HL-60 (cell line): ENCODE results near the gene TOGARAM1.

Experiments used
- DNase-seq, 2 experiments: peaks; one replicate each; pipeline ENCODE4 v3.0.0-alpha.2; 2010 to 2020; ENCODE audit warnings: low read depth in 1 of 2, low spot score in 1 of 2
- H3K27ac ChIP-seq: fragments of 250-450 bp; sonication (Bioruptor Pico); replicated peaks from 2 replicates; pipeline ENCODE4 v1.5.1; 2020; ENCODE audit warnings: mild to moderate bottlenecking, moderate library complexity
- H3K27me3 ChIP-seq: fragments of 250-450 bp; sonication (Bioruptor Pico); 2 replicates; pipeline ENCODE4 v1.5.1; 2021; ENCODE audit warnings: mild to moderate bottlenecking, moderate library complexity; ENCODE audit not compliant: insufficient read depth, poor library complexity, severe bottlenecking
- H3K4me3 ChIP-seq: replicated peaks from 2 replicates; pipeline ENCODE4 v1.5.1; 2011; ENCODE audit warnings: mild to moderate bottlenecking, control low read depth, low read length; ENCODE audit not compliant: insufficient read depth
- CTCF ChIP-seq: IDR thresholded peaks from one replicate; pipeline ENCODE4 v1.5.1; 2011; ENCODE audit warnings: low read length, control low read depth, inconsistent platforms; ENCODE audit not compliant: insufficient read depth
- GABPA ChIP-seq: IDR thresholded peaks from 2 replicates; pipeline ENCODE4 v1.6.1; 2012; ENCODE audit warnings: low read depth
- POLR2AphosphoS5 ChIP-seq: IDR thresholded peaks from 2 replicates; pipeline ENCODE4 v1.6.1; 2012; ENCODE audit warnings: low read depth
- SPI1 ChIP-seq: IDR thresholded peaks from 2 replicates; pipeline ENCODE4 v1.6.1; 2012; ENCODE audit warnings: low read depth, mild to moderate bottlenecking, borderline replicate concordance
- TF ChIP-seq, protein P1 (sequence below): IDR thresholded peaks from 2 replicates; pipeline ENCODE4 v1.6.1; 2012; ENCODE audit warnings: low read depth; ENCODE audit not compliant: insufficient replicate concordance

The TOGARAM1 gene

DNA sequence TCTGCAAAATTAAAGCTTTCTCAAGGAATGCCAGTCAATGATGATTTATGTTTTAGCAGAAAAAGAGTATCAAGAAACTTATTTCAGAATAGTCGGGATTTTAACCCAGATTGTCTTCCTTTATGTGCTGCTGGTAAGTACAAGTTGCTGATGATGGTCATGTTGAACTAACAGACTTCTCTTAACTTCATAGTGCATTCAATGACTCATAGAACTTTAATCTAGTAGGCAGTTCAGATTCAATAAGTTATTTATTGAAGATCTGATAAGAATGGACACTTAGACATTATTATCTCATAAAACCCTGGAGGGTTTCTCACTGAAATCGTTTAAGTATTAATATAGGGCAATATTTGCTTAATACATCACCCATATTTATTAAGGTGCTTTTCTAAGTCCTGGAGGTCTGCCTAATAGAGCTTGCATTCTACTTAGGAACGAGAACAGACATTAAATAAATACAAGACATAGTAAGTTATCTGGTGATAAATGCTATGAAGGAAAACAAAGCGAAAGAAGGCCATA, 33.8 kb downstream of the TOGARAM1 start:
- H3K27me3 ChIP-seq, result no peaks in the 10 kb centered on the region
- TF ChIP-seq GABPA (no peak), SPI1 (no peak), POLR2AphosphoS5 (no peak), CTCF (no peak)
- TF ChIP-seq, protein P1, sequence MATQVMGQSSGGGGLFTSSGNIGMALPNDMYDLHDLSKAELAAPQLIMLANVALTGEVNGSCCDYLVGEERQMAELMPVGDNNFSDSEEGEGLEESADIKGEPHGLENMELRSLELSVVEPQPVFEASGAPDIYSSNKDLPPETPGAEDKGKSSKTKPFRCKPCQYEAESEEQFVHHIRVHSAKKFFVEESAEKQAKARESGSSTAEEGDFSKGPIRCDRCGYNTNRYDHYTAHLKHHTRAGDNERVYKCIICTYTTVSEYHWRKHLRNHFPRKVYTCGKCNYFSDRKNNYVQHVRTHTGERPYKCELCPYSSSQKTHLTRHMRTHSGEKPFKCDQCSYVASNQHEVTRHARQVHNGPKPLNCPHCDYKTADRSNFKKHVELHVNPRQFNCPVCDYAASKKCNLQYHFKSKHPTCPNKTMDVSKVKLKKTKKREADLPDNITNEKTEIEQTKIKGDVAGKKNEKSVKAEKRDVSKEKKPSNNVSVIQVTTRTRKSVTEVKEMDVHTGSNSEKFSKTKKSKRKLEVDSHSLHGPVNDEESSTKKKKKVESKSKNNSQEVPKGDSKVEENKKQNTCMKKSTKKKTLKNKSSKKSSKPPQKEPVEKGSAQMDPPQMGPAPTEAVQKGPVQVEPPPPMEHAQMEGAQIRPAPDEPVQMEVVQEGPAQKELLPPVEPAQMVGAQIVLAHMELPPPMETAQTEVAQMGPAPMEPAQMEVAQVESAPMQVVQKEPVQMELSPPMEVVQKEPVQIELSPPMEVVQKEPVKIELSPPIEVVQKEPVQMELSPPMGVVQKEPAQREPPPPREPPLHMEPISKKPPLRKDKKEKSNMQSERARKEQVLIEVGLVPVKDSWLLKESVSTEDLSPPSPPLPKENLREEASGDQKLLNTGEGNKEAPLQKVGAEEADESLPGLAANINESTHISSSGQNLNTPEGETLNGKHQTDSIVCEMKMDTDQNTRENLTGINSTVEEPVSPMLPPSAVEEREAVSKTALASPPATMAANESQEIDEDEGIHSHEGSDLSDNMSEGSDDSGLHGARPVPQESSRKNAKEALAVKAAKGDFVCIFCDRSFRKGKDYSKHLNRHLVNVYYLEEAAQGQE, result no peak
- H3K4me3 ChIP-seq, result no peak overlapping the region
- DNase-seq, result no peak
- no peak overlapping the region for H3K27ac ChIP-seq

DNA sequence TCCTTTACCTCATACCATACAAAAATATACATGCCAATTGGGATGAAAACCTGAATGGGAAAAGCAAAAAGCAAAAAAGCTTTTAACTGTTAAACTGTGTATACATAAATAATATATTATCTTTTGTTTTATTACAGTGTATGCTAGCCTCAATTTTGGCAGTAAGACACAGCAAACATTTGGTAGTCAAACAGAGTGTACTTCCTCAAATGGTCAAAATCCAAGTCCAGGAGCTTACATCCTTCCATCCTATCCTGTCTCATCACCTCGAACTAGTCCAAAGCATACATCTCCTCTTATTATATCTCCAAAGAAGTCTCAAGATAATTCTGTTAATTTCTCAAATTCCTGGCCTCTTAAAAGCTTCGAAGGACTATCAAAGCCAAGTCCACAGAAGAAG, 41.9 kb downstream of the TOGARAM1 start:
- no peak overlapping the region for H3K27ac ChIP-seq
- TF ChIP-seq POLR2AphosphoS5 (no peak), CTCF (no peak), GABPA (no peak), SPI1 (no peak)
- TF ChIP-seq, protein P1, result no peak
- no peak for DNase-seq
- no peak overlapping the region for H3K4me3 ChIP-seq
- no peaks in the 10 kb centered on the region for H3K27me3 ChIP-seq

DNA sequence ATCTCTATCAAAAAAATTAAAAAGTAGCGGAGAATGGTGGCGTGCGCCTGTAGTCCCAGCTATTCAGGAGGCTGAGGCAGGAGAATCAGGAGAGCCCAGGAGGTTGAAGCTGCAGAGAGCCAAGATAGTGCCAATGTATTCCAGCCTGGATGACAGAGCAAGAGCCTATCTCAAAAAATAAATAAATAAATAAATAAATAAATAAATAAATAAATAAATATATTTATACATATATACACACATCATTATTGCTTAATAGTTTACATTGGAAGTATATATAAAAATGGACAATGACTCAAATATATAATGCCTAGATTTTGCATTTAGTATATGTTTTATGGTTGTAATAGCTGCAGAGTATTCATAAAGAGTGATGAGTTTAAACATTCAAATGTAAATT, 53.1 kb downstream of the TOGARAM1 start:
- TF ChIP-seq SPI1, result no peak
- TF ChIP-seq, protein P1, result no peak
- no peak for DNase-seq
- H3K27me3 ChIP-seq, result no peaks in the 10 kb centered on the region
- no peak overlapping the region for H3K4me3 ChIP-seq
- no peak overlapping the region for H3K27ac ChIP-seq
